Fibroblast of the aortic adventitia (primary cell): ENCODE data around the gene STXBP4. TPM values are rescaled to one million over a fixed set of nuclear protein-coding genes. Genes with fewer than 3 reads are reported as not detected.

Source experiments
- DNase-seq: peaks from one replicate; pipeline ENCODE4 v3.0.0-alpha.2; 2010; ENCODE audit warnings: low read depth
- H3K4me3 ChIP-seq: 2 replicates; pipeline ENCODE4 v1.5.1; 2011; ENCODE audit warnings: low read depth, mild to moderate bottlenecking, control low read depth, low read length, moderate library complexity
- small RNA-seq: library from RNA; depleted of rRNA; stranded (forward); fragments of <200 nt; gene quantifications from one replicate; pipeline ENCODE3, GENCODE V24; 2012
- total RNA-seq: library from RNA; depleted of rRNA; stranded (reverse); fragments of >200 nt; gene quantifications from 2 replicates; pipeline ENCODE4 v1.2.3, GENCODE V29; 2012; ENCODE audit warnings: low replicate concordance
- TF ChIP-seq, protein P1 (sequence below): IDR thresholded peaks from 2 replicates; pipeline ENCODE4 v1.5.1; 2011; ENCODE audit warnings: mild to moderate bottlenecking, low read length, control low read depth, inconsistent platforms; ENCODE audit not compliant: insufficient read depth

Gene STXBP4
- total RNA-seq, 1 donor = 32.0 TPM

DNA sequence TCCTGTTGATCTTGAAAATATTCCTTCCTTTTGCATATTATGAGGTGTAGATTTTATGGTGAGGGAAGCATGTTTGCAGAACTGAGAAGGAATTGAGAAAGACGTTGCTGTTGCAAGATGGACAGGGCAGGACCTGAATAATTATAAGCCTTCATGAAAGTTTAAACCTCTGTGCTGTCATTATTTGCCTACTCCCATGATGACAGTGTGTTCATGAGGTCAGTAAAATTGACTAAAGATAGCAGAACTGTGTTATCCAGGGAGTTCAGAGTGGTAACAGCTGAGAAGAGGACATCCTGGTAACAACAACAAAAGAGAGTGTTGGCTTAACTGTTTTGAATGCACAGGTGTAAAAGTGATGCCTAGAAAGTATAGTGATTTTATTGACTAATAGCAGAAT lies 250.9 kb downstream of the STXBP4 start:
- DNase-seq = no peak
- TF ChIP-seq, protein P1, sequence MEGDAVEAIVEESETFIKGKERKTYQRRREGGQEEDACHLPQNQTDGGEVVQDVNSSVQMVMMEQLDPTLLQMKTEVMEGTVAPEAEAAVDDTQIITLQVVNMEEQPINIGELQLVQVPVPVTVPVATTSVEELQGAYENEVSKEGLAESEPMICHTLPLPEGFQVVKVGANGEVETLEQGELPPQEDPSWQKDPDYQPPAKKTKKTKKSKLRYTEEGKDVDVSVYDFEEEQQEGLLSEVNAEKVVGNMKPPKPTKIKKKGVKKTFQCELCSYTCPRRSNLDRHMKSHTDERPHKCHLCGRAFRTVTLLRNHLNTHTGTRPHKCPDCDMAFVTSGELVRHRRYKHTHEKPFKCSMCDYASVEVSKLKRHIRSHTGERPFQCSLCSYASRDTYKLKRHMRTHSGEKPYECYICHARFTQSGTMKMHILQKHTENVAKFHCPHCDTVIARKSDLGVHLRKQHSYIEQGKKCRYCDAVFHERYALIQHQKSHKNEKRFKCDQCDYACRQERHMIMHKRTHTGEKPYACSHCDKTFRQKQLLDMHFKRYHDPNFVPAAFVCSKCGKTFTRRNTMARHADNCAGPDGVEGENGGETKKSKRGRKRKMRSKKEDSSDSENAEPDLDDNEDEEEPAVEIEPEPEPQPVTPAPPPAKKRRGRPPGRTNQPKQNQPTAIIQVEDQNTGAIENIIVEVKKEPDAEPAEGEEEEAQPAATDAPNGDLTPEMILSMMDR = no peak

DNA sequence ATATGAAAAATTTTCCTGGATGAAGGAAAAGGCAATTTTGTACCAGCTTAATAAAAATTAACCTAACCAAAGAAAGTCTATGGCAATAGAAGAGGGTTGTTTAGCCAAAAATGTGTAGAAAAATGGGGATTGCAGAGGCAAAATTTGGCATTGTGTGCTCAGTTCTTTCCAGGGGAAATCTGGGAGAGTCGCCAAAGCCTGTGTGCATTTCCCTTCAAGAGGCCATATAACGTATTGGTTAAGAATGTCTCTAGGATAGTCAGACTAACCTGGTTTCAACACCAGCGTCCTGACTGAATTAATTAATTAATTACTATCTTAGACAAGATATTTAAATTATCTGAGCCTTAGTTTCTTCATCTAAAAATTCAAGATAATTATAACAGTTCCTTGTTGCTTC lies 251.4 kb downstream of the STXBP4 start:
- DNase-seq = peak; percentile 67
- no peak overlapping the region for H3K4me3 ChIP-seq
- TF ChIP-seq, protein P1 = no peak

More for the DNA sequence above, 250.9 kb downstream of the STXBP4 start:
- H3K4me3 ChIP-seq = no peak overlapping the region

Small RNA genes within 50 kb of the gene (small RNA-seq; reads per million reads assigned to genes)
- gene AC007485.1 = not detected

Other genes with a start within 250 kb of the STXBP4 start
- 3.8 and 5.8 TPM in 2 replicates for gene TOM1L1, start 67.9 kb upstream of the STXBP4 start, total RNA-seq
- 14.2 and 37.8 TPM in 2 replicates for gene COX11, start 111 bp upstream of the STXBP4 start, total RNA-seq